ENCODE results near the gene TRPC6.

Gene TRPC6

DNA sequence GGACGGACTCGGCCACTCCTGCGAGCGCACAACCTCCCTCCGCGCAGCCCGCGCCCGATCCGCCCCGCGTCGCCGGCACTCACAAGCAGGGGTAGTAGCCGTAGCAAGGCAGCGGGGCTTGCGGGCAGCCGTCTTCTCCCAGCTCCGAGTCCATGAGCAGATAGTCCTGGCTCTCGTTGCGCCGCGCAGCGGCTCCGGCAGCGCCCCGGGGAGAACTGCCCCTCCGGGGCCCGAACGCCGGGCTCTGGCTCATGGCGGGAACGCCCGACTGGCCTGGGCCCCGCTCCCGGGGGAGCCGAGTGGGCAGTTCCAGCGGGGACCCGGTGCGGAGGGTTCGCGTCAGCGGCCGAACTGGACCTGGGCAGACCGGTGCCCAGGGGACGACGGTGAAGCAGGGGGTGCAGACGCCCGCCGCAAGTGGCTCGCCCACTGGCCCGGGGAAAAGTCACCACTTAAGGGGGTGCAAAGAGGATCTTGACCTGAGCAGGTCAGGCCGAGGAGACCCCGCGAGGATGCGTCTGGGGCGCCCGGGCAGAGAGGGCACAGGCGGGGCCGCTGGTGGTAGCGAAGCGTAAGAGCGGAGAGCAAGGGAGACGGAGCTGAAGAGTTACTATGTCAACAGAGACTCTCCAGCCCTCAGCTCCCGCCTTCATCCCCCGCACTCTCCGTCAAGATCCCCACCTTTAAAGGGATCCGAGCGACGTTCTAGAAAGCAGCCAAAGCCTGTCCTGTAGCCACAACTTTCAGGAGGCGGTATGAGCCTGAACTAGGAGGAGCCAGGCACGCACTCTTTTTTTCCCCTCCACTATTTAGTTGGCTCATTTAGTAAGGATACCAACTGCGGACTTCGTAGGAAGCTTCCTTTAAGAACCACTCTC, at the start of gene TRPC6:
Gene TRPC6, minus strand, starts transcription at position 757 of the 878 bp plus-strand sequence. Its CDS starts 504 bp downstream, at position 253.
- no peak for DNase-seq (ENCODE audit: low read depth in 2 of 3, low spot score in 1 of 3)

DNA sequence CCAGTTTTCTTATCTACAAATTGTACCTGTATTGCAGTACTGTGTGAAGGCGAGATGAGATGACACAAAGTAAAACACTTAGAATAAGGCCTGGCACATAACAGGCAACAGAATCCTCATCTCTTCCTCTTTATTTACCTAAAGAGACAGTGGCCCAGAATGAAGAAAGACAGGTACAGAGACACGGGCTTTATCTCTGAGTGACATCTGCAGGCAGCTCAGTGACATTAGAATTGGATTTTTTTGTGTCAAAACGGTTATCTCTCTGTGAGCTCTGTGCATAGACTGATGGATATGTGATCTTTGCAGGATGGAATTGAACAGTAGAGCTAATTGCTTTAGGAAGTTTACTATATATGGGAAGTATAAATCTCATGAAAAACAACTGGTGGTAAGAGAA, 36.2 kb upstream of the TRPC6 start:
- no peak for DNase-seq (ENCODE audit: low read depth in 2 of 3, low spot score in 1 of 3)

DNA sequence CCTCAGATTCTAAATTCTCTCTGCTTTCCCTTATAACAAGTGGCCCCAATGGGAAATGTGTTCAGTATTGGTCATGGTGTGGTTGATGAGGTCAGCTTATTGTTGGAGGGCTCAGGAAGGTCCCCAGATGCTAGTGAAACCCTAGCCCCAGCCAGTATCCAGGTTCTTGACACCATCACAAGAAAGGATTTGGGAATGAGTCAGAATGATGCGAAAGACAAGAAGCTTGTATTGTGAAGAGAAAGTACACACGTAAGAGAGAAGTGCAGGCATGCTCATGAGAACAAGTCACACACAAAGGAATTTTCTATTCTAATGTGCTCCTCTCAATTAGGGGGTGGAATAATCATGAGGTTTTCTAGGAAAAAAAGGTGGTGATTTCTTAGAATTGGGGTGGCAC, 34.9 kb upstream of the TRPC6 start:
- DNase-seq (ENCODE audit: low read depth in 2 of 3, low spot score in 1 of 3) = no peak

DNA sequence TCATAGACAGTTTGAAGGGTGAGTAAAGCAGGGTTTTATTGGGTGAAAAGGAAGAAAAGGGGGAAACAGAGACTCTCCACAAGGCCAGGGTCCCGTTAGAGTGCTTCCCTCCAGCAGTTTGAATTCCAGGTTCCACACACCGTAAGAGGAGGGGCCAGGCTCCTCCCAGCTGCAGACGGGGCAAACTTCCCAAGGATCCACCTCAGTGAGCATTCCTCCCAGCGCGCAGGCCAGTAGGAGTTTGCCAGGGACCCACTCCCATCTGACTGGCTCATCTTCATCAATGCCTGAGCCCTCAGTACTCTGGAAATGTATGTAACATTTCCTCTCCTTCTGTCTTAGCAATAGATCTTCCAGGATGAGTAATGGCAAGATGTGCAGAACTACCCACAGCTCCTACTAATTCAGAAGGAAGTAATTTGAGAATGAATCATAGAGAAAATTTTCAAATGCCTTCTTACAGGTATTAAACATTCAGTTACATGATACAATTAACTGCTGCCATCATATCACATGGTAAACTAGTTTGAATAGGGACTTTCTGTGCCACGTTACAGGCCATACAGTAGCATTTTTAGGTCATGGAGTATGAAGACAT, 34.0 kb upstream of the TRPC6 start:
- DNase-seq (ENCODE audit: low read depth in 2 of 3, low spot score in 1 of 3) = no peak

DNA sequence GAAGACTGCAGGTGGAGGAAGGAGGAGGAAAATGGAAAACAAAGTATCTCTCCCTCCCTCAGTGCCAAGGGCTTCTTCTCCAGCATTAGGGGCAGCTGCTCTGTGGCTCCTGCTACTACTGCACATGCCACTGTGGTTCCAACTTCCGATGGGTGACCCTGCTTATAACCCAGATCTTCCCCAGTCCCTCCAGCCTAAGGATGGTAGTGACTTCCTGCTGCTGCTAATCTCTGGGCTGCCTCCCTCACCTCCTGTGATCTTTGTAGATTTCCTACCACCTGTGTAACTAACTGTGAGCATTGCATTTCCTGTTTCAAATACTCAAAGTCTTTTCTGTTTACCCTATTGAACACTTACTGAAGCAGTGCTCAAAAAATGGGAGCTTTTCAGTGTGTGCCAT, 28.7 kb upstream of the TRPC6 start:
- DNase-seq (ENCODE audit: low read depth in 2 of 3, low spot score in 1 of 3) = no peak

DNA sequence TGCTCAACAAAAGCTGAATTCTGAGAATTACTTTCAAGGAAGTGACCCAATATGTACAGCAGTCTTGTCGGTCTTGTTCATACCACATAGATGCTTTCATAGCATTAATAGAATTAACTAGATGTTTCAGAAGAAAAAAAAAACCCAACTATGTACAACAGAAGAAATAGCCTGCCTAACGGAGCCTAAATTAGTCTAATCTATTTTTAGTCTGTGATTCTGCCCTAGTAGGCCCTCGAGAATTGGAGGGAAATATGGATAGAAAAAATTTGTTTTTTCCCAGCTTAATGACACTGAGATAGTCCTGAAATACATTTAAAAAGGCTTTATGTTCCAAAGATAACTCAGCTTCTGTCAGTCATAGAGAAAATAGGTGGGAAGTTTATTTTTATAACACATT, 17.1 kb upstream of the TRPC6 start:
- no peak for DNase-seq (ENCODE audit: low read depth in 2 of 3, low spot score in 1 of 3)

DNA sequence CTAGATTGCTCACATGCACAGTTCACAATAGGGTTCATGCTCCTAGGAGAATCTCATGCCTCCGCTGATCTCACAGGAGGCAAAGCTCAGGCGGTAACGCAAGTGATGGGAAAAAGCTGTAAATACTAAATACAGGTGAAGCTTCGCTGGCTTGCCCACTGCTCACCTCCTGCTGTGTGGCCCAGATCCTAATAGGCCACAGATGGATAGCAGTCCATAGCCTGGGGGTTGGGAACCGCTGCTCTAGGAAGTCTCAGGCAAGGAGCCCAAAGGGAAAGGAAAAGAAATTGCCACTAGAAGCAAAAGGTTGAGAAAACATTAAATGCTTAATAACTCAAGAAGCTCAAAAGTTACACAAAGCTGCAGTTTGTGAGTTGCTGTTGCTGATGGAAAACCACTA, 3.2 kb upstream of the TRPC6 start:
- DNase-seq (ENCODE audit: low read depth in 2 of 3, low spot score in 1 of 3) = no peak

DNA sequence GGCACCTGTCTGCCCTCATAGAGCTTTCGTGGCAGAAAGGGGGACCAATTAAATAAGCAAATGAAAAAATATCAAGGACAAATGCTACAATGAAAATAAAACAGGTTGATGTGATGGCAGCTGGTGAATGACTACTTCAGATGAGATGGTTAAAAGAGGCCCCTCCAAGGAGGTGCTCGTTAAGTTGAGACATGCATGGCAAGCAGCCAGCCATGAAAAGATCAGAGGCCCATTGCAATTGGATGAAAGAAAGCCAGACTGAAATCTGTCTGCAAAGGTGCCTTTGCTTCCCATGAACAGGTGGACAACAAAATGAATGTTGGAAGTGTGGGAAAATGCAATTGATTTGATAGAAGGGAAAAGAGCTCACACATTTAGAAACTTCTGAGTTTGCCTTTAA, 848 bp upstream of the TRPC6 start:
- DNase-seq (ENCODE audit: low read depth in 2 of 3, low spot score in 1 of 3) = no peak

DNA sequence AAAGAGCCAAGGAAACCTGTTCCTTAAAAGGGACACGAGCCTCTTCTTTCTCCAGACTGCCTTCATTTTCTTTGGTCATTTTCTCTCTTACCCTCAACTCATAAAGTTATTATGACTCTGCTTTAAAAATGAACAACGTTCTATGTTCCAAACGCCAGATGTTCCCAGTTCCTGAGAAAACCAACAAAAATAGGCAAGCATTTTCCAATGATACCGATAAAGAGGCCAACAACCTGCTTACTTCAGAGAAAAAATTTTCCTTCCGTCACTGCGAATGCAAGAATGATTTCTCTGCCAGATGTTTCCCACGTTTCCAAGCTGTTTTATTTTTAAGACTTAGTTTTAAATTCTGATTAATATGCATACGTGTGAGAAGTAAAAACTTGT, 315 bp upstream of the TRPC6 start:
- no peak for DNase-seq (ENCODE audit: low read depth in 2 of 3, low spot score in 1 of 3)

DNA sequence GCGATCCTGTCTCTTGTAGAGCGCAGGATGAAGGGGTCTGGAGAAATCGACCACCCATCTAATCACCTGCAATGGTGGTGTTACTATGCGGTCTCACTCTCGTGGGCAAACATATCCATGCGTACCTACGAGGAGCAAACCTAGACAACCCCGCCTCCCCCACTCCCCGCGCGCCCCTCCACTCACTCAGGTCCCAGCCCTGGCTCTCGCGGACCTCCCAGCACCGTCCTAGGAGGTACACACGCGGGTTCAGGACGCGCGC, 887 bp downstream of the TRPC6 start:
- DNase-seq (ENCODE audit: low read depth in 2 of 3, low spot score in 1 of 3) = no peak

DNA sequence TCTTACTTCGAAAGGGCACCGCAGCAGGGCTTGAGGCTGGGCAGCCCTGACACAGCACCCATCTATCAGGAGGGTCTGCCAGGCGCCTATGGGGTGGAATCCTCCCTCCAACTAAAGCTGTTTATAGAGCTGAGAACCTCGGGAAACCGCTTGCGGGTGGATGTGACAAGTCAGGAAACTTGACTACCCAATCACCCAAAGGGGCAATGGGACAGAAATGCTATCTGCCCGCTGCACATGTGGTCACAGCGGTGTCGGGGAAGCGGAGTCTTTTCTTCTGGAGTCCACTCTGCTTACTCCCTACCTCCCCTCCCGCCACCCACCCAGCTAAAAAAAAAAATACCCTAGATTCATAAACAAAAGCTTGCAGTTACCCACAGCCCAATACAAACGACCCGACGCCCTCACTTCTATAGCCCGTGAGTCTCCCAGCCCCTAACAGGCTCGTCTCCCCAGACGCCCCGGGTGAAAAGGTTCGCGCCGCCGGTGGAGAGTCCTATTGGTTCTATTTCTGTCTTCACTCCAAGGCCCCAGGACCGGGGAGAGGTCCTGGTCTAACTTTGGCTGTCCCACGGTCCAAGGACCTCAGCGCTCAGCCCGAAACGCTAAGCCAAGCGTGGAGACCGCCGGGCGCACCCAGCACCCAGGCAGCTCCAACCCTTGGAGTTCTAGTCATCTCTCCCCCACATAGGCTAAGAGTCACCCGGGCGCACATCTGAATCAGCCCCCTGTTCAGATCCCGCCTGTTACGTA, 1.4 kb downstream of the TRPC6 start:
- no peak for DNase-seq (ENCODE audit: low read depth in 2 of 3, low spot score in 1 of 3)

DNA sequence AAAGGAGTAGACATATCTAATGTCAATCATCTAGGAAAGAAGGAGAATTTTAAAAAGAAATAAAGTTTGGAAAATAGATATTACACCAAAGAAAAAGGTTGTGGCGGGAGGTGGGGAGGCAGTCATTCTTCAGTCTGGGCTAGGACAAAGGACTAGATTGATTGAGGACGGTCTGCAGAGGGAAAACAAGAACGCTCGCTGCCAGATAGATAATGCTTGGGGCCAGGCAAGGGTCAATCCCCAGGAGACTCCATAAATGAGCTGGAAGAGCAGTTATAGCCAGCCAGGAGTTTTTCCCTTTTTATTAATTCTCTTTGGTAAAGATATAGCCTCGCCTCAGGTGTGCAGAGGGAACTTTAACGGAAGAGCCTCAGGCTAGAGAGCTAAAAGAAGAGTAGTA, 6.3 kb downstream of the TRPC6 start:
- no peak for DNase-seq (ENCODE audit: low read depth in 2 of 3, low spot score in 1 of 3)

DNA sequence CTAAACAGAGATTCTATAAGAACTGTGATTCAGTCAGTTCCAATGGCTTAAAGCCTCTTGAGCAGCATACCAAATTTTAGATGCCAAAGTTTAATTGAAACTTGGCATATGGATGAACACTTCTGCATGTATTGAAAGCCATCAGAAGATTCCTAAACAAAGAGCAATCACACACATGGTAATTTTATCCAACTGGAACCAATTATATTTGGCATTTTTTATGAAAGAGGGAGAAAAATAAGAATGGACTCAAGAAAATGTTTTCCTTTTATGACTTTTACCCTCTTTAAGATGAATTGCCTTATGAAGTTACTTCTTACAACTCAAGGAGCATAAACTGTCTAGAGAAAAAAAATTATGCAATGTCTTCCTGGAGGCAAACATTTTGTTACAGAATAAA, 7.4 kb downstream of the TRPC6 start:
- DNase-seq (ENCODE audit: low read depth in 2 of 3, low spot score in 1 of 3) = no peak

DNA sequence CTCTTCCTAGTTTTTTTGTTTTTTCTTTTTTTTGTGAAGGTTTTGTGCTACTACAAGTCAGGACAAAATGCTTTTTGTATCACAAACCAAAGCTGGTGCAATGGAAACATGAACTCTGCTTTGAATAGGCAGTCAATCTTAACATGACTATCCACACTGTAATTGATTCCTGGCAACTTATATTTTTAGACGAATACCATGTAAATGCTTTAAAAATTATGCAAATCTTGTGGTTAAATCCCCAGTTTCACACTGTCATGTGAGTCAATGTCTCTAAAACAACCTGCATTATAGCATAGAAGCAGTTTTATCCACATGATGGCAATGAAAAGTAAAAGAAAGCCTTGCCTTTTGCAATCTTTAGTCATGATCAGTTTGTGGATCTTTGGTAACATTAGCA, 8.9 kb downstream of the TRPC6 start:
- no peak for DNase-seq (ENCODE audit: low read depth in 2 of 3, low spot score in 1 of 3)

DNA sequence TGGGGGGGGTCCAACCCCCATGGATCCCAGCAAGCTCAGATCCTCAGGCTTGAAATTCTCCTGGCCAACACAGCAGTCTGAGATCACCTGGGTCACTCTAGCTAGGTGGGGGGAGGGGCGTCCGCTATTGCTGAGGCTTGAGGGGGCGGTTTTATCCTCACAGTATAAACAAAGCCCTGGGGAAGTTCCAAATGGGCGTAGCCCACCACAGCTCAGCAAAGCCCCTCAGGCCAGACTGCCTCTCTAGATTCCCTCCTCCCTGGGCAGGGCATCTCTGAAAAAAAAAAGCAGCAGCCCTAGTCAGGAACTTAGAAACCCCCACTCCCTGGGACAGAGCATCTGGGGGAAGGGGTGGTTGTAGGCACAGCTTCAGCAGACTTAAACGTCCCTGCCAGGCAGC, 16.7 kb downstream of the TRPC6 start:
- no peak for DNase-seq (ENCODE audit: low read depth in 2 of 3, low spot score in 1 of 3)

DNA sequence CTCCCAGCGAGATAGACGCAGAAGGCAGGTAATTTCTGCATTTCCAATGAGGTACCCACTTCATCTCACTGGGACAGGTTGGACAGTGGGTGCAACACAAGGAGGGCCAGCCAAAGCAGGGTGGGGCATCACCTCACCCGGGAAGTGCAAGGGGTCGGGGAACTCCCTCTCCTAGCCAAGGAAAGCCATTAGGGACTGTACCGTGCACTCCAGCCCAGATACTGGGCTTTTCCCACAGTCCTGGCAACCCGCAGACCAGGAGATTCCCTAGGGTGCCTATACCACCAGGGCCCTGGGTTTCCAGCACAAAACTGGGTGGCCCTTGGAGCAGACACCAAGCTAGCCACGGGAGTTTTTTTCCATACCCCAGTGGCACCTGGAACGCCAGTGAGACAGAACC, 17.2 kb downstream of the TRPC6 start:
- no peak for DNase-seq (ENCODE audit: low read depth in 2 of 3, low spot score in 1 of 3)

DNA sequence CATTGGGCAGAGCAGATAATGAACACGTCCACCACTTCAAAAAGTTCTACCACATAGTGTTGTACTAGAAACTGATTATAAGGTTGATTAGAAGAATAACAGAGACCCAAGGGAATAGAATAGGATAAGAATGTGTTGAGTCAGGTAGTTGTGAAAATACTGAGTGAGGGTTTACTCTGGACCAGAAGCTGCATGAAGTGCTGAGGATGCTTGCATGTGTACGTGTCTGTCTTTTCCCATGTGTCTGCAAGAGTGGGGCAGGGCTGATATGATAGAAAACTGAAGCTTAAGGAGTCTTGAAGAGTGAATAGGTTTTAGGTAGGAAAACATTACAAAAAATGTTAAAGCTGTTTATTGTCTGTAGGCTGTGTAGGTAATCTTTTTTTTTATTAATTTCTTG, 20.6 kb downstream of the TRPC6 start:
- DNase-seq (ENCODE audit: low read depth in 2 of 3, low spot score in 1 of 3) = no peak

DNA sequence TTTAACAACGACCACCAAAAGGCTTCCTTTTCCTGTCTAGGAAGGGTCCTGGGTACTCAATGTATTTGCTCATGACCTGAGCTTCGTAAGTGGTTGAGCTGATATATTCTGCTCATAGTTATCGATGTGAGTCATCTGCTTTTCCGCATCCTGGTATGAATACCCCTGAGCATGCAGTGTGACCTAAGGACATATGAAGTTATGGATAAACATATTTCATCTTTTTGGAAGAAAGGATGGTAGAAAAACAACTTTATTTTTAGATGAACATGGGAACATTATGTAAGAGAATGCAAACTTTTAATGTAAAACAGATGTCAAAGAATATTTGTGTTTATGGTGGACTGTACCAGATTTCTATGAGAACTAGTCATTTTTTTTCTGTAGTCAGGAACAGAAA, 28.4 kb downstream of the TRPC6 start:
- no peak for DNase-seq (ENCODE audit: low read depth in 2 of 3, low spot score in 1 of 3)

DNA sequence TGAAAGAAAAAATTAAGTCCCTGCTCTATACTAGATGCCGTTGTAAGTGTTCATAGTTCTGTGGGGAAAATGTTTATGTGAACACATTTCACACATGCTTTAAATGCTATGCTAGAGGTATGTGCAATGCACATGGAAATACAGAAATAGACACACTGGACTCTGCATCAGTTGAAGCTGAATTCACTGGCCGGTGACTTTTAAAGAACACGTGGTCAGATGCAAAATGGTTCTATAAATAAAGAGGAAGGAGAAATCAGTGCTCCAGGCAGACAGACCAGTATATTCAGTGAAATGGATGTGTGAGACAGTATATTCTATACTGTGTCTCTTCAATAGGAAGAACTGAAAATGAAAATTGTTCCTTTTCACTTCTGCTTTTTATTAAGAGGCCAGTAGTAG, 29.9 kb downstream of the TRPC6 start:
- no peak for DNase-seq (ENCODE audit: low read depth in 2 of 3, low spot score in 1 of 3)

DNA sequence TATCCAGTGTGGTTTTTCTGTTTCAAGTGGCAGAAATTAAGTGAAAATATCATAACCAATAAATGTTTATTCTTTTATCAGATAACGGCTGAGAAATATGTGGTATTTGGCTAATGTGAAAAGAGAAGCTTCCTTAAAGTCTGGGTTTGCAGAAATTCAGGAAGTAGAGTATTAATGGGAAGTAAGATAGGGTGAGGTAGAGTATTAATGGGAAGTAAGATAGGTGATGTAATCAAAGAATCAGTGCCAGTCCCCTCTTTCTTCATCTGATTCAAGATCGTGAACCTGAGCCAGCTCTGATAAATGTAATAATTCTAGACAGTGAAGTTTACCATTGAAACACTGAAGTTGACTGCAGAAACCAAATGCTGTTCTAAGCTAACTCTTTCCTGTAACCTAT, 30.9 kb downstream of the TRPC6 start:
- DNase-seq (ENCODE audit: low read depth in 2 of 3, low spot score in 1 of 3) = no peak

DNA sequence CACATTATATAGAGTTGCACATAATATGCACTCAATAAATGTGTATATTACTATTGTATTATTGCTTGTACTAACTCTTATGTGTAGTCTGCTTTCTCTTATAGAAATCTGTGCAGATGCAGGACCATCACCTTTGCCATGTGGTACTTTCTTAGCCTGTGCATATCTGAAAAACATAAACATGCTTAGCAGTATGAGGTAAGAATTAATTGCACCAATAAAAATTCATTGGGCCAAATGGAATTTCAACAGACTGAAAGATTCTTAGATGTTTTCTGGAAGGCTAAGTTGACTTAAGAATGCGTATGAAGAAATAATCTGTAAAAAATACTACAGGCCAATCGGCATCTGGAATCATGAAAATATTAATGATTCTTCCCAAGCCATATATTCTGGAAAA, 55.3 kb downstream of the TRPC6 start:
- DNase-seq (ENCODE audit: low read depth in 2 of 3, low spot score in 1 of 3) = no peak

DNA sequence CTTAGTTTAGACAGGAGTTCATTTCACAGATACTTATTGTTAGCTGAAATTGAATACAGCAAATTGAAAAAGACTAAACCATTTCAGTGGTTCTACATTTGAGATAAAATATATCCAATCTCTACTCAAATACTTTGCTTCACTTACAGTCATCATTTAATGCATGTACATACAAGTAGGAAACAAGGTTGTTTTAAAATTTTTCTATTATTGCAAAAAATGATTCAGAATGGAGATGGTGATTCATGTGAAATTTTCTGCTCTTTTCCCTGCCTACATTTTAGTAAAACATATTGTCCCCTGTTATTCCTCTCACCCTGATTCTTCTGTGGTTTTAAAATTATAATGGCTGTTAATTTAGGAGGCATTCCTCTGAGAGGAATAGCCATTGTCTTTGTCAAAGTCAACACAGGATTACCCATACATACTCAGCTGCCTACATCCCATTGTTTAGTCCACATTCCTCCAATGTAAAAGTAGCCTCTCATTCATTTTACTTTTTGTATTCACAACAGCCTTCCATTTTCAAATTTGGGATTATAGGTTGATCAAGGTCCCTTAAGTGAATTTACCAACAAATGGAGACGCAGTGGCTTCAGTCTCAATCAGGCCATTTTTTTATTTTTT, 60.1 kb downstream of the TRPC6 start:
- no peak for DNase-seq (ENCODE audit: low read depth in 2 of 3, low spot score in 1 of 3)

Measured in stimulated activated CD4-positive, alpha-beta T cell treated with anti-CD3 and anti-CD28 coated beads, Interleukin-12 subunit alpha, Interleukin-12 subunit beta, amount 100 ng/mL, for 48 hours (primary cell).